SU-DHL-6 (cell line): ENCODE results near the gene PCGF1.
"Not testable (repeated sequence)": the region's sequence is repeated elsewhere in the genome, so short reads cannot be mapped to it uniquely, and the experiment has no call there.

ENCODE experiments used
- CTCF ChIP-seq: fragments of 200-600 bp; sonication (generic); IDR thresholded peaks from one replicate; pipeline ENCODE4 v1.5.1; 2017; ENCODE audit warnings: antibody characterized with exemption, mild to moderate bottlenecking, low read length, moderate library complexity; ENCODE audit not compliant: insufficient read depth, poor library complexity, severe bottlenecking
- EZH2phosphoT487 ChIP-seq: fragments of 200-600 bp; sonication (generic), shearing (Covaris generic); conservative IDR thresholded peaks from 2 replicates; pipeline ENCODE4 v1.6.1; 2018; ENCODE audit warnings: mild to moderate bottlenecking, antibody characterized with exemption, low read length, moderate library complexity, mixed read lengths

GRCh38 chr2:74460187-74460586 lies 47.3 kb downstream of the PCGF1 start:
- not testable (repeated sequence) for TF ChIP-seq CTCF, EZH2phosphoT487
